HEK293T (cell line): ENCODE results near the gene HOMER2.

Experiments used
- ARNT ChIP-seq: fragments of 450-650 bp; IDR thresholded peaks from 2 replicates; pipeline ENCODE4 v1.6.1; 2017; ENCODE audit warnings: mild to moderate bottlenecking
- CTBP1 ChIP-seq: fragments of 450-650 bp; IDR thresholded peaks from 2 replicates; pipeline ENCODE4 v1.6.1; 2016; ENCODE audit warnings: borderline replicate concordance
- ELF4 ChIP-seq: fragments of 450-650 bp; IDR thresholded peaks from 2 replicates; pipeline ENCODE4 v1.6.1; 2017; ENCODE audit warnings: antibody characterized with exemption
- FOXA1 ChIP-seq: fragments of 450-650 bp; IDR thresholded peaks from 2 replicates; pipeline ENCODE4 v1.6.1; 2016; ENCODE audit warnings: mild to moderate bottlenecking
- FOXK2 ChIP-seq: fragments of 450-650 bp; IDR thresholded peaks from 2 replicates; pipeline ENCODE4 v1.6.1; 2016; ENCODE audit warnings: mild to moderate bottlenecking
- FOXM1 ChIP-seq: fragments of 450-650 bp; IDR thresholded peaks from 2 replicates; pipeline ENCODE4 v1.6.1; 2017; ENCODE audit warnings: mild to moderate bottlenecking, borderline replicate concordance
- L3MBTL2 ChIP-seq: fragments of 450-650 bp; conservative IDR thresholded peaks from 2 replicates; pipeline ENCODE4 v1.6.1; 2016; ENCODE audit warnings: mild to moderate bottlenecking
- SP1 ChIP-seq: fragments of 450-650 bp; IDR thresholded peaks from 2 replicates; pipeline ENCODE4 v1.6.1; 2017
- ZNF384 ChIP-seq: fragments of 450-650 bp; IDR thresholded peaks from 2 replicates; pipeline ENCODE4 v1.6.1; 2016

GRCh38 chr15:82878325-82878724, 74.2 kb downstream of the HOMER2 start:
- TF ChIP-seq ARNT (no peak), ZNF384 (no peak), L3MBTL2 (no peak), SP1 (no peak), CTBP1 (no peak), FOXK2 (no peak), FOXA1 (no peak), FOXM1 (no peak), ELF4 (no peak)
